T-helper 2 cell treated with Interferon-gamma antibody and Interleukin-4, amounts not matched to agents 5 μg/mL and 100 μg/mL, for 36 hours (primary cell): ENCODE results near the gene STK40.

ENCODE experiments used
- DNase-seq: peaks from one replicate; pipeline ENCODE4 v3.0.0; 2021; ENCODE audit warnings: low spot score
- H3K27ac Mint-ChIP-seq: one replicate; pipeline ENCODE4 v1.8.0; 2021; ENCODE audit warnings: mild to moderate bottlenecking, mixed read lengths
- H3K27me3 Mint-ChIP-seq: one replicate; pipeline ENCODE4 v1.8.0; 2021; ENCODE audit warnings: low read depth, mixed read lengths
- H3K36me3 Mint-ChIP-seq: one replicate; pipeline ENCODE4 v1.8.0; 2021; ENCODE audit warnings: low read depth, mixed read lengths
- H3K4me1 Mint-ChIP-seq: one replicate; pipeline ENCODE4 v1.8.0; 2021; ENCODE audit warnings: low read depth, mixed read lengths
- H3K4me3 Mint-ChIP-seq: one replicate; pipeline ENCODE4 v1.8.0; 2022; ENCODE audit warnings: mild to moderate bottlenecking, moderate library complexity, mixed read lengths
- H3K9me3 Mint-ChIP-seq: one replicate; pipeline ENCODE4 v1.8.0; 2021; ENCODE audit warnings: mixed read lengths

The STK40 gene

DNA sequence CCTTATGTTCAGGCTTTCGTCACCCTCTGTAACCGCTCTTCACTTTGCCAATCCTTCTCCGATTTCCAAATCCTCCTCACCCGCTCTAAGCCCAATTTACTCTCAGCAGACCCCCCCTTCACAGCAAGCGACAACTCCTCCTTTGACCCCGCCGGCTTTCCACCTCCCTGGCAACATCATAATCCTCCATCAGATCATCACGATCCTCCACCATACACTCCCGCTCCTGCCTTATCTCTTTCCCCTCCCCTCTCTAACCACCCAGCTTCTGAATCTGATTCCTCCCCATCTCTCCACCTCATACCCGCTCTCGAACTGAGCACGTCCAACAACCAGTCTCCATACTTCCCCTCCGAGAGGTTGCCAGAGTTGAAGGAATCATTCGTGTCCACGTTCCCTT lies 54.8 kb downstream of the STK40 start:
- Mint-ChIP-seq H3K4me3 (no peak overlapping the region), H3K9me3 (no peaks in the 10 kb centered on the region), H3K27ac (no peak overlapping the region), H3K27me3 (peaks cover 13% of the 10 kb centered on the region), H3K36me3 (no peaks in the 10 kb centered on the region), H3K4me1 (peaks cover 5% of the 10 kb centered on the region)
- DNase-seq, result no peak

GRCh38 chr1:36329817-36330216 lies 55.9 kb downstream of the STK40 start:
- Mint-ChIP-seq H3K9me3 (no peaks in the 10 kb centered on the region), H3K4me3 (no peak overlapping the region), H3K27me3 (peaks cover 13% of the 10 kb centered on the region), H3K4me1 (peaks cover 5% of the 10 kb centered on the region), H3K27ac (no peak overlapping the region), H3K36me3 (no peaks in the 10 kb centered on the region)
- DNase-seq, result no peak

DNA sequence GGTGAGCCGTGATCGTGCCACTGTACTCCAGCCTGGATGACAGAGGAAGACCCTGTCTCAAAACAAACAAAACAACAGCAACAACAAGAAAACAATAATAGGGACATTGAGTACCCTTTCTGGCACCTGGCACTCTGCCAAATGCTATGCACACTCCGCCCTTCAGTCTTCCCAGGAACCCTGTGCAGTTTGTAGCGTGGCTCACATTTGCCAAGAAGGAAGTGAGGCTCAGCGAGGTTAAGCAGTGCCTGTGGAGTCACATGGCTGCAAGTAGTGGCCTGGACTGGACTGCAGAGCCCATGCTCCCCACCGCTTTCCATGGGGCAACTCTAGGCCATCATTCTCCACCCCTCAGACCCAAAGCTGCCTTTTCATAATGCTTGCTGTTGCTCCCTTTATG lies 57.0 kb downstream of the STK40 start:
- Mint-ChIP-seq H3K36me3 (no peaks in the 10 kb centered on the region), H3K4me3 (no peak overlapping the region), H3K4me1 (peaks cover 13% of the 10 kb centered on the region), H3K27ac (no peak overlapping the region), H3K27me3 (peaks cover 15% of the 10 kb centered on the region), H3K9me3 (no peaks in the 10 kb centered on the region)
- DNase-seq, result no peak

DNA sequence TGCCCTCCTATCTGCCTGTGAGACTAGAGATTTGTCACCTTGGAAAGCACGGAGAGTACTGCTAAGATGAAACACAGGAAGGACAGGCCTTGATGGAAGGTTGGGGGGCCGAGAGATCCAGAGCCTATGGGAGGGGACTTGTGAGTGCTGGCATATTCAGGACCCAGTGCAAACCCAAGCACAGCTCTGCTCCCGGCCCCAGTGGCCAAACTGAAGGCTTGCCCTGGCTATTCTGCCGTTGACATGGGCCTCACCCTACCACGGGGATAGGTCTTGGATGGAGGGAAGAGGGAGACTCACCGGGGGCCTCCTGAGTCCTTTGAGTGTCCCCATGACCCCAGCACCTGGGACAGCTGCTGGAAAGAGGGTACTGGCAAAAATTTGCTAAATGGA lies 57.6 kb downstream of the STK40 start:
- no peak overlapping the region for H3K27ac Mint-ChIP-seq
- DNase-seq, result no peak
- no peaks in the 10 kb centered on the region for H3K36me3 Mint-ChIP-seq
- peaks cover 15% of the 10 kb centered on the region for H3K27me3 Mint-ChIP-seq
- H3K4me3 Mint-ChIP-seq, result no peak overlapping the region
- H3K4me1 Mint-ChIP-seq, result peaks cover 14% of the 10 kb centered on the region
- no peaks in the 10 kb centered on the region for H3K9me3 Mint-ChIP-seq

DNA sequence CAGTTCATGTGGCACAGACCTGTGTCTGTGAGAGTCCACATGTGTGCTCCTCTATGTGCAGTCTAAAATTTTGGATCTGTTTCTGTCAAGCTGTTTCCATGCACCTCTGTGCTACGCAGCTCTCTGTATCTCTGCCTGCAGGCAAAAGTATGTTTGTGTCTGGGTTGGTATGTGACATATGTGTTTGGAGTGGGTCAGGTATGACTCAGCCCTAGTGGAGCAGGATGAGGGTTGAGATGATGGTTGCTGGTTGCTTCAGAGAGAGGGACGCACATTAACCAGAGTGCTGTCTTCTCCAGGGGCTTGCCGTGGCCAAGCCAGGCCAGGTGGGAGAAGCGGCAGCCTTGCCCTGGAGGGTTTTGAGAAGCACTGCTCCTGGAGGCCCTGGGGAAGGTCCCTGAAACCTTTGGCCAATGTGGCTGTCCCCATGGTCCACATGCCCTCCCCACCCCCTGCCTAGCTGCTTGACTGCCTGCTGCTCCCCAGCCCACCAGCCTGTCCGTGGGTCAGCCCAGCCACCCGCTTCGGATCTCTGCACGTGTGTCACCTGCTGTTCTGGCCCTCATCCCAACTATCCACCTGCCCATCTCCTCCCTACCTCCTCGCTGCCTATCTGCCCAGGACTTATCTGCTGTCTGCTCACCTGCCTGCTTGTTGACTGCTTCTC lies 58.2 kb downstream of the STK40 start:
- Mint-ChIP-seq H3K27ac (no peak overlapping the region), H3K9me3 (no peaks in the 10 kb centered on the region), H3K4me1 (peaks cover 14% of the 10 kb centered on the region), H3K36me3 (peaks cover 2% of the 10 kb centered on the region), H3K27me3 (peaks cover 15% of the 10 kb centered on the region), H3K4me3 (no peak overlapping the region)
- DNase-seq, result no peak

DNA sequence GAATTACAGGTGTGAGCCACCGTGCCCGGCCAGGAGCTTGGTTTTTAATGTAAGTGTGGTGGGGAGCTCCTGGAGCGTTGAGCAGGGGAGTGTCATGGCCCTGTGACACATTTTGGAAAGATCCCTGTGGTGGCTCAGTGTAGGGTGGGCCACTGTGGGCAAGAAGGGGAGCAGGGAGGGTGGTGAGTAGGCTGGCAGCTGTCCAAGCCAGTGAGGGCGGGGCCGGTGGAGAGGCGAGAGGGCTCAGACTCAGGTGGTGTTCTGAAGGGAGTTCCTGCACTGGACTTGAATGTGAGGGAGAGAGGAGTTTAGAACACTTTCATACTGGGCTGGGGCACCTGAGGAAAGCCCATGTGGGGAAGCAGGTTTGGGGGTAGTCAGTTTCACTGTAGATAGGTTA lies 59.2 kb downstream of the STK40 start:
- no peaks in the 10 kb centered on the region for H3K9me3 Mint-ChIP-seq
- peaks cover 2% of the 10 kb centered on the region for H3K36me3 Mint-ChIP-seq
- peaks cover 18% of the 10 kb centered on the region for H3K4me1 Mint-ChIP-seq
- peaks cover 6% of the 10 kb centered on the region for H3K27me3 Mint-ChIP-seq
- no peak overlapping the region for H3K27ac Mint-ChIP-seq
- H3K4me3 Mint-ChIP-seq, result no peak overlapping the region
- DNase-seq, result no peak

DNA sequence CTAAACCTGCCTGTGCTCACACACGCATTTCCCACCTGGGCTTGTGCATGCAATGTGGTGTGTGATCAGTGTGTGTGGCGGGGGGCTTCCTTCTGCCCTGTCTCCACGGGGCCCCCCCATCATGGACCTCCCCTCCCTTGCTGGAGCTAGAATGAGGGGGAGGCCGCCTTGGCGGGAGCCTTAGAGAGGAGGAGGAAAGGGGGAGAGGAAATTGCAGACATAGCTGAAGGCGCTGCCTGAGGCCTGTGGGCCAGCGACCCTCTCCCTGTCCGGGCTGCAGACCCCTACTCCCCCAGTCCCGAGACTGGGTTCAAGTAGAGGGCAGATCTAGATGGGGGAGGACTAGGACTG lies 61.4 kb downstream of the STK40 start:
- Mint-ChIP-seq H3K4me1 (peaks cover 21% of the 10 kb centered on the region), H3K4me3 (peak overlapping the region; percentile 83), H3K36me3 (peaks cover 5% of the 10 kb centered on the region), H3K9me3 (no peaks in the 10 kb centered on the region), H3K27me3 (peaks cover 3% of the 10 kb centered on the region), H3K27ac (no peak overlapping the region)
- no peak for DNase-seq

DNA sequence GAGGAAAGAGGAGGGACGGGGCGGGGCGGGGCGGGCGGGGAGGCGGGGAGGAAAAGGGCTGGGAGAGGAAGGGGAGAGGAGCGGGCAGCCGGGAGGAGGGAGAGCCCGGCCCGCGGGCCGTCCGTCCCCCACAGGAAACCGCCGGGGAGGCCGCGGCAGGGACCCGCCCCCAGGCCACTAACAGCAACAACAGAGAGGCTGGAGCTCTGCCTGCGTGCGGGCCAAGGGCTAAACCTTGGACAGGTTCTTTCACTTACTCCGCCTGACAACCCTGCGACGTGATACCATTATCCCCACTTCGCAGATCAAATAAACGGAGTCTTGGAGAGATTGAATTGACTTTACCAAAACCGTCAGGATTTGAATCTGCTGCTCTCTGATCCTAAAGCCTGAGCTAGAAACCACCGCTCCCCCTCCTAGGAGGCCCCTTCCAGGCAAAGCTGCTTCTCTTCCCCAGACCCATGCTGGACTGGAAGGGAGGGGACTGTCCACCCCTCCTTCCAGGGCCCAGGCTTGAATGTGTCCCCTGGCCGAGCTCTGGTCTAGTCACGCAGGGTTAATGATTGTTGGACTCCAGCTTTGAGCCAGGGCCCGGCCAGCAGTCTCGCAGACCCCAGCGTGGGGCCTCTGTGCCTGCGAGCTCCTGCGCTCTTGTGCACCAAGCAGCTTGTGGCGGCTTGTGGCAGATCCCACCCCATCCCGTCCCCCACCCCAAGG lies 61.9 kb downstream of the STK40 start, which contains the start of gene EVA1B:
EVA1B (minus strand) TSS at position 10 of the 717 bp plus-strand sequence. CDS start 608 bp downstream, outside the sequence.
- Mint-ChIP-seq H3K4me1 (peaks cover 20% of the 10 kb centered on the region), H3K27ac (peak within 1 kb of the TSS; percentile 65), H3K27me3 (peaks cover 3% of the 10 kb centered on the region), H3K9me3 (no peaks in the 10 kb centered on the region), H3K4me3 (peak within 1 kb of the TSS; percentile 83), H3K36me3 (peaks cover 5% of the 10 kb centered on the region)
- DNase-seq, result peak; percentile 61

GRCh38 chr1:36322786-36323635 lies 62.7 kb downstream of the STK40 start:
- peak overlapping the region; percentile 65 for H3K27ac Mint-ChIP-seq
- H3K27me3 Mint-ChIP-seq, result peaks cover 3% of the 10 kb centered on the region
- peaks cover 20% of the 10 kb centered on the region for H3K4me1 Mint-ChIP-seq
- DNase-seq, result peak; percentile 45
- peaks cover 7% of the 10 kb centered on the region for H3K36me3 Mint-ChIP-seq
- H3K9me3 Mint-ChIP-seq, result no peaks in the 10 kb centered on the region
- peak overlapping the region; percentile 69 for H3K4me3 Mint-ChIP-seq

GRCh38 chr1:36322041-36322785 lies 63.5 kb downstream of the STK40 start:
- DNase-seq, result no peak
- peak overlapping the region; percentile 34 for H3K4me3 Mint-ChIP-seq
- peaks cover 3% of the 10 kb centered on the region for H3K27me3 Mint-ChIP-seq
- H3K27ac Mint-ChIP-seq, result no peak overlapping the region
- H3K36me3 Mint-ChIP-seq, result peaks cover 9% of the 10 kb centered on the region
- H3K9me3 Mint-ChIP-seq, result no peaks in the 10 kb centered on the region
- peaks cover 17% of the 10 kb centered on the region for H3K4me1 Mint-ChIP-seq

DNA sequence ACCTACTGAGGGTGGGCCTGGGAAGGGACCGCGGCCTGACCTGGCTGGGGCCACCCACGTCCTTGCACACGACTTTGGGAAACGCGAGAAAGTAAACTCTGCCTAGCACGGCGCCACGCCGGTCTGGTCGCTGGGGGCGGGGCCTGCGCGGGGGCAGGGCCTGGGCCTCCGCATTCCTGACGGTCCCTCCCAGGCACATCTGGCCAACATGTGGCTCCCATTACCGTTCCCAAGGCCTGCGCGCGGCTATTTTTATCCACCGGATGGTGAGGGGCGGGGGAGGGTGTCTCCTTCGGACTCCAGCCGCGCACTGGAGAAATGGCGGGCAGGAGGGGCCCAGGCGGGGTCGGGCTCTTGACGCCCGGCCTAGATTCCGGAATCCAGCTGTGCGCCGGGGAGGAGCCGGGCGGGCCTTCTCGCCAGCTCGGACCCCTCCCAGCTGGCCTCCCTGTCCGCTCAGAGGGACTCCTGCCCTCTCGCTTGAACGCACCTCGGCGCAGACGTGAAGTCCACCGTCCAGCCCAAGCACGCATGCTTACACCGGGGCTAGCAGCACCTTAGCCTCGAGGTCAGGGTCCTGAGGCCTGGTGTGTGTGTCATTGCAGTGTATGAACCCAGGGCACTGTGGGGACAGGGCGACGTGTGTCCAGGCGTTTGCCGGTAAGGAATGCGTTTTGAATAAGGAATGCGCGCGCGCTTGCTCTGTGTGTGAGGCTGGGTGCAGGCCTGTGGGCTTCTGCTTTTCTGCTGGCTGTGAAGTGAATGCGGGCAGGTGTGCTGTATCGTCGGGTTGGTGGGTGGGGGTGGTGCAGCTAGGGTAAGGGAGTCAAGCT lies 64.4 kb downstream of the STK40 start:
- peak; percentile 28 for DNase-seq
- no peak overlapping the region for H3K27ac Mint-ChIP-seq
- H3K4me1 Mint-ChIP-seq, result peaks cover 17% of the 10 kb centered on the region
- no peaks in the 10 kb centered on the region for H3K9me3 Mint-ChIP-seq
- peaks cover 9% of the 10 kb centered on the region for H3K36me3 Mint-ChIP-seq
- H3K4me3 Mint-ChIP-seq, result peak overlapping the region; percentile 34
- peaks cover 3% of the 10 kb centered on the region for H3K27me3 Mint-ChIP-seq

DNA sequence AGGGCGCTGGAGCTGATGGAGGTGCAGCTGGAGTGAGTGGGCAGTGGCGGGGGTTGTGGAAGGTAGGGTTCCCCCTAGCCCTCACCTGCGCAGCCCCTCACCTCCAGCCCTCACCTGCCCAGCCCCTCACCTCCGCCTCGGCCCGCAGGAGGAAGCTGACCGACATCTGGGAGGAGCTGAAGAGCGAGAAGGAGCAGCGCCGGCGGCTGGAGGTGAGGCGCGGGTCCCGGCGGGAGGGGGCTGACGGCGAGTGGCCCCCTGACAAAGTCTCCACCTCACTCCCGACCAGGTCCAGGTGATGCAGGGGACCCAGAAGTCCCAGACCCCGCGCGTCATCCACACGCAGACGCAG lies 65.0 kb downstream of the STK40 start:
- no peak for DNase-seq
- Mint-ChIP-seq H3K27me3 (peaks cover 3% of the 10 kb centered on the region), H3K36me3 (peaks cover 11% of the 10 kb centered on the region), H3K4me3 (peak overlapping the region; percentile 27), H3K4me1 (peaks cover 17% of the 10 kb centered on the region), H3K9me3 (no peaks in the 10 kb centered on the region), H3K27ac (no peak overlapping the region)

GRCh38 chr1:36320291-36320761 lies 65.4 kb downstream of the STK40 start:
- Mint-ChIP-seq H3K4me1 (peaks cover 17% of the 10 kb centered on the region), H3K27me3 (peaks cover 3% of the 10 kb centered on the region), H3K36me3 (peaks cover 13% of the 10 kb centered on the region), H3K9me3 (no peaks in the 10 kb centered on the region), H3K4me3 (peak overlapping the region; percentile 27), H3K27ac (no peak overlapping the region)
- no peak for DNase-seq
